Muscle of arm (tissue), 12 donors: ENCODE data around the gene MED29. TPM values are rescaled to one million over a fixed set of nuclear protein-coding genes. Genes with fewer than 3 reads are reported as not detected.
"Not testable (repeated sequence)": the region's sequence is repeated elsewhere in the genome, so short reads cannot be mapped to it uniquely, and the experiment has no call there.

ENCODE experiments used
- DNase-seq: peaks from one replicate; pipeline ENCODE4 v3.0.0-alpha.2; 2013
- polyA plus RNA-seq, 12 donors: library from polyadenylated mRNA; unstranded; fragments of 120-200 nt; gene quantifications; one replicate each; pipeline ENCODE4 v1.2.1, GENCODE V29; 2013; ENCODE audit not compliant: insufficient read length in 12 of 12

The MED29 gene
- polyA plus RNA-seq, 12 donors: 14.8 to 35.2 (median 22.9) TPM; not detected in 1

DNA sequence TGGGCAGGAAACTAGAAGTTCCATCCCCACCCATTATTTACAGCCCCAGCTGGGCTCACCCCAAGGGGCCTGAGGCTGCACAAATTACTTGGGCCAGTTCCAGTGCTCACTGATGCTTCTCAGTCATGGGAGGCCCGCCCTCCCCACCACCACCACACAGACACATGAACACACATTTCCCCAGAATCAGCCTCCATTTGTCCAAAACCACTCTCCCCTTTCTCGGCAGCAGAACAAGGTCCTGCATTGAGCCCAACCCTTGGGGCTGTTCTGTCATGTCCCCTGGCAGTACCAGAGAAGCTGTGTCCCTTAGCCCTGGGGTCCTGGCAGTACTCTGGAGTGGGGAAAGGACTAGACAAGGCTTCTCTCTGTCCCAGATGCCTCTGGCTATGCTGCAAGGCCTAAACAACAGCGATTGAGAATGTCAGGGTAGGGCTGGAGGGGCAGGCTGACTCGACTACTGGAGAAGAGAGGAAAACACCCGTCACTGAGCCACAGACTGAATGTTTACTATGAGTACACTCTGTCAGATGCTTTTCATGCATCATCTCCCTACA is 27.2 kb upstream of the MED29 start:
- DNase-seq: peak; percentile 70

- no peak for DNase-seq
Observed at GRCh38 chr19:39365531-39365930, 25.6 kb upstream of the MED29 start.

- DNase-seq: no peak
Observed at GRCh38 chr19:39369200-39369599, 22.0 kb upstream of the MED29 start.

- no peak for DNase-seq
Observed at GRCh38 chr19:39370735-39371134, 20.4 kb upstream of the MED29 start.

- DNase-seq: peak; percentile 89
Observed at GRCh38 chr19:39372047-39372802, 19.0 kb upstream of the MED29 start.

GRCh38 chr19:39372941-39373340 is 18.2 kb upstream of the MED29 start:
- no peak for DNase-seq

DNA sequence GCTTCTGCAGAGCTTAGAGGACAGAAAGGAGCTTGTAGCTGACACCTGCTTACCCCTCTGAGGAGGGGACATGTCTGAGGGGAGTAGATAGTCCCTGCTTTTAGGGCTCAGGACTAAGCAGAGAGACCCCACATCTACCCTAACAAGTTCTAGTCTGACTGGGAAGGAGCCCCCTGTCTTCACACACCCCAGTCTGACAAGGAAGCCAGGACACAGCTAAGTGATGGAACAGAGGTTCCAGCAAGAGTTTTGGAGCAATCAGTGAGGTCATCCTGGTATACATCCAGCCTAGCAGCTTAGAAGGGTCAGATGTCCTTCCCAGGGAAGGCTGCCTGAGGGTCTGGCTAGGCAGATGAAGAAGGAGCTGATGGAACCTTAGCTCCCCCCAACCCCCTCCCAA is 15.2 kb upstream of the MED29 start:
- no peak for DNase-seq

GRCh38 chr19:39377373-39378362 is 13.5 kb upstream of the MED29 start:
- no peak for DNase-seq

GRCh38 chr19:39379366-39379765 is 11.8 kb upstream of the MED29 start:
- DNase-seq: not testable (repeated sequence)

DNA sequence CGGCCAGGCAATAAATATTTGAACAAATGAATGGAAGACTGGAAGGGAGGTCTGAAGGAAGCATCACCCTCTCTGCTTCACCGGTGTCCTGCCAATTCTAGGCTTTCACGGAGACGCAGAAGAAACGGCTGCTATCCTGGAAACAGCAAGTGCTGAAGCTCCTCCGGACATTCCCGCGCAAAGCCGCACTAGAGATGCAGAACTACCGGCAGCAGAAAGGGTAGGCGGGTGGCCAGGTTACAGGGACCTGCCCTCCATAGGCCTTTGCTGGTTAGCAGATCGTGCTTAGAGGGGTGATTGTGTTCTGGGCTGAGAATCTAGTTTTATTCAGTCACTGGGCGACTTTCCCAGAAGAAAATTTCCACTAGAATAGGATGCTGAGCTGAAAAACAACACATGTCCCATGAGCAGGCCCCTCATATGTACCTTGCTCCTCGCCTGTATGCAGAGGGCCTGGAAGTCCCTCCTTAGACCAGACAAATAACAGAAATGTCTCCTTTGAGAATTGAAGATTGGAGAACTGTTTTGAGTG is 11.2 kb upstream of the MED29 start:
- peak; percentile 55 for DNase-seq

GRCh38 chr19:39380521-39381502 is 10.4 kb upstream of the MED29 start:
- no peak for DNase-seq

DNA sequence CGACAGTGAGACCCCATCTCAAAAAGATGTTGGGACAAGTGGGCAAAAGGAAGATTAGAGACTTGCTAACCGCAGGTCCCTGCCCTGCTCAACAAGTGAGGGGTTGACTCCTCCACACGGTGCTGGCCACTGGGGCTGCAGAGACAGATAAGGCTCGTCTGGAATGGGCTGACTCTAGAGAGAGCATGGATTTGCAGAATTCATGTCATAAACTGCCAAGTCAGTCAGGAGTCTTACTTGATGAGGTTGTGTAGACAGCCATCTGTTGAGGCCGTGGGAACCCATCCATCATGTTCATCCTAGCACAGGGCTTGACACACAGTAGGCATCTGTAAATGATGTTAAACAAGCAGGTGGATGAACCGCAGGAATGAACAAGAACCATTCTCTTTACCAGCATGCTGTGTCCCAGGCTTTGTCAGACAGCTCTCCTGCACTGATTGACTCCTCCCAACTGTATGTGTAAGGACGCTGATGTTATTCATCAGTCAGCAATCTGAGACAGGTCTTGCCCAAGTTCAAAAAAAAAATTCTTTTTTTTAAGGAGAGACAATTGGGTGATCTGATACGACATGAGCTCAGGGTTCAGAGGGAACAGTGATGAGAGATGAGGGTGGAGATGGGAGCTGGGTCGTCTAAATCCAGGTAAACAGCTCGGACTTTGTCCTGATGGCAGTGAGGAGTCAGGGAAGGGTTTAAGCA is 9.1 kb upstream of the MED29 start:
- DNase-seq: no peak

DNA sequence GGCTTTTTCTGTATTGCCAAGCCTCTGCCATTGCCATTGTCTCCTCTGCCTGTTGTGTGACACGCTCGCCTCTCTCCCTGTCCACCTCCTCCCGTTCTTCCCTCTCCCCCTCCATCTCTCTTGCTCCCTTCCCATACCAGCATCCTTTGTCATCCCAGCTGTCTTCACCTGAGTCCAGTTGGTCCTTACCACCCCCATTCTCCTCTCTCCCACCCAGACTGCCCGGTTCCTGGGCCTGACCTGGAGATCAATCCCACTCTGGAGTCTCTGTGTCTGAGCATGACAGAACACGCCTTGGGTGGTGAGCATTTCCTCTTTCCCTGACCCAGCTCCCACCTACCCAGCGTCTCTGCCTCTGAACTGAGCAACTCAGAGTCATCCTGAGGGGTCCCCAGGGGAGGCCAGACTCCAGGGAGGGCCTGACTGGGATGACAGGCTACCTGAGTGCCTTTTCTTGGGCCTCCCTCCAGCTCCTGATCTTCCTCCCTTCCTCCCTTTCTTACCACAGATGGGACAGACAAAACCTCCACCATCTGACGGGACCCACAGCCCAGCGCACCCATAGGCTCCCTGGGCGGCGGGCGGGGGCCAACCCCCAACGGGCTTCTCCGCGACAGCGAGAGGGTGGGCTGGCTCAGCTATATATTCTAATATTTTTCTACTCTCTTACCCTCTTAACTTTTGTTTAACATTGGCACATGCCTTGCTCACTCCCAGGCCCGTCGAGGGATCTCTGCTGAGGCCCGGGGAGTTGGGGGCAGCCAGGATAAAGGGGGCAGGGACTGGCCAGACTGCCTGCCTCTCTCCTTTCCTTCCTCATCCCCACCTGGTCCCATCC is 8.0 kb upstream of the MED29 start:
- DNase-seq: no peak

DNA sequence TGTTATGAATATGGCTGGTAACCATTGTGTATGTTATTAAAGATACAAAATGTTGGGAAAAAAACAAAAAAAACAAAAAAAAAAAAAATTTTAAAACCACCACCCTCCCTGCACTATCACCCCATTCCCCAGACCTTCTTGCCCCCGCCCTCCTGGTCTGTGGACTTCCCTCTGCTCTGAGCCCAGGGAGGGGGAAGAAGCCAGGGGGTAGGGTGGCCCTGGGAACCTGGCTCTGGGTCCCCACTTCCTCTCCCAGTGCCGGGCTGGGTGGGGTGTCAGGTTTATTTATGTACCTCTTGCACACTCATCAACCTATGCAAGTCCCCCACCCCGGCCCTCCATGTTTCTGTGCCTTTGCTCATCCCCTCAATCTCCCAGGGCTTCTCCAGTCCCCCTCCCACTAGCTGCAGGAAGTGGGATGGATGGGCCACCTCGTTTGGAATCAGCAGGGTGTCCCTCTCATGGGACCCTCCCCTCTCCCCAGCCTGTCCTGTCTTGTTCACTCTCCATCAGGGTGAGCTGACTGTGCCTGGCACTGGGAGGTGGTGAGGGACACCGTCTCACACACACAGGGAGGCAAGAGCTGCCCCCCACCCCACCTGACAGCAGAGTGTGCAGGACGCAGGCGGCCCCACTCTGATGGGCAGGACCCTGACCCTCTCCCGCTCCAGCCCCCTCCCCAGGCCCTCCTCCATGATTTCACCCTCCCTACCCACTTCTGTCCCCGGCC is 6.2 kb upstream of the MED29 start:
- no peak for DNase-seq

DNA sequence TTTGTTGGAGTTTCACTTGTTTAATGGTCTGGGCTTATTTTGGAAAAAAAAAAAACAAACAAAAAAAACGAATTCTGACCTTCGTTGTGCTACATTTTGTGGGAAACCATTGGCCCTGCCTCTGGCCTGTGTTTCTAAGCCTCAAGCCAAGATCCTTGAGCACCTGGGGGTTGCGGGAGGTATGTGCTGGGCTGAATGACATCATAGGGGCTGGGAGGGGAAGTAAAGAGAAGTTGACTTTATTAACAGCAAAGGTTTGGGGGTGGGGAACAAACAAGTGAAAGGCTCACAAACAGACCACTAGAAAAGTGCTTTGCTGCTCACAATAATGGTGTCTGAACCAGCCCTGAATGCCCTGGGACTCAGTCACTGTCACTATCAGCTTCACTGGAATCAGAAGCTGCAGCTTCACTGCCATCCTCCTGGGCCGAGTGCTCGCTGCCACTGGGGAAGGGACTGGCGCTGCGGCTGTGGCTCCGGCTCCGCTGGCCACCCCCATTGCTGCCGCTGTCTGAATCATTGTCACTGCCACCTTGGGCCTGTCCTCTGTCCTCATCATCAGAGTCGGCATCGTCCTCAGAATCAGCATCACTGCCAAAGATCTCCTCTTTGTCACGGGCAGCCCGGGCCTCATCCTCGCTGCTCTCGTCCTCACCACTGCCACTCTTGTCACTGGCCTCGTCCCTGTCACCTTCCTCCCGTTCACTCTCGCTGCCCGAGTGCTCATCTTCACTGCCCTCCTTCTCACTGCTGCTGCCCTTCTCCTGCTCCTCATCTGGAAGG is 5.4 kb upstream of the MED29 start:
- no peak for DNase-seq

DNA sequence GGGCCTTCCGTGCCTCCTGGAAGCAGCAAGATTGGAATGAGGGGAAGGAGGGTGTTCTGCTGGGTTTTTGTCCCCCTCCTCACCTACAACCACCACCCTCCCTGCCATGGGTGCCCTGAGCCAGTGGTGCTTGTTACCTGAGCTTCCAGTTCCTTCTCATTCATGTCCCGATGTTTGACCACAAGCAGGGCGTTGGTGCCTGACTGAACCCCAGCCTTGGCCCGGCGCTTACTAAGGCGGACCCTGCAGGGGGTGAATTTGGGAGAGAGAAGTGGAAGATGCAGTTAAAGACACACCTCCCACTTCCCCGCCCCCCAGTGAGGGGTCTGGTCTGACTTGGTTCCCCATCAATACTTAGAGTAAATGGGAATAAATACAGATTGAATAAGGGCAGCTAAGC is 4.6 kb upstream of the MED29 start:
- no peak for DNase-seq

- no peak for DNase-seq
Observed at GRCh38 chr19:39388657-39389056, 2.5 kb upstream of the MED29 start.
